Activated naive CD8-positive, alpha-beta T cell treated with anti-CD3 and anti-CD28 coated beads for 36 hours (primary cell): ENCODE results near the gene LRP1. TPM values are rescaled to one million over a fixed set of nuclear protein-coding genes. Genes with fewer than 3 reads are reported as not detected.

Source experiments
- DNase-seq: peaks from one replicate; pipeline ENCODE4 v3.0.0; 2021
- H3K27ac Mint-ChIP-seq: one replicate; pipeline ENCODE4 v1.8.0; 2022; ENCODE audit warnings: mild to moderate bottlenecking, moderate library complexity, mixed read lengths
- H3K27me3 Mint-ChIP-seq: one replicate; pipeline ENCODE4 v1.8.0; 2022; ENCODE audit warnings: mild to moderate bottlenecking, mixed read lengths
- H3K36me3 Mint-ChIP-seq: one replicate; pipeline ENCODE4 v1.8.0; 2021; ENCODE audit warnings: mild to moderate bottlenecking, mixed read lengths
- H3K4me1 Mint-ChIP-seq: one replicate; pipeline ENCODE4 v1.8.0; 2021; ENCODE audit warnings: mixed read lengths
- H3K4me3 Mint-ChIP-seq: one replicate; pipeline ENCODE4 v1.8.0; 2022; ENCODE audit warnings: mild to moderate bottlenecking, moderate library complexity, mixed read lengths
- H3K9me3 Mint-ChIP-seq: one replicate; pipeline ENCODE4 v1.8.0; 2022; ENCODE audit warnings: mixed read lengths
- total RNA-seq, 2 experiments: library from RNA; stranded (reverse); gene quantifications; one replicate each; pipeline ENCODE4 v1.2.3, GENCODE V29; 2021

LRP1 gene
- total RNA-seq, 2 experiments from 2014 or later = 1.3 to 2.0 TPM

DNA sequence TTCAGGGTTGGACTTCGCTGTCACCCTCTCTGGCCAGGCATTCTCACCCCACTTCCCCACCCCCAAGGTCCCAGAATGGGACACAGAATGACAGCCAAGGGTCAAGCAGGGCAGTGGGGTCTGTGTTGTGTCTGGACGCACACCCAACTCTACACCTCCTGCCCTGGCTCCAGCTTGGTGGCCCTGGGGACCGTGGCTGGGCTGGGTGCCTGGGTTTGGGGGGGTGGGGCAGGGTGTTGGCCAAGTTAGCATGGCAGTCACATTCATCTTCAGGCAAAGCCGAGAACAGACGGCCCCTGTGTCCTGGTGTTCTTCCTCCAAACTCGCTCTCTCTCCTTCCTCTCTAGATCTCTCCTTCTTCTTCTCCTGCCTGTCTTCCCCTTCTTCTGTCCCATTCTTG lies 5.6 kb downstream of the LRP1 start:
- Mint-ChIP-seq H3K27me3 (peaks cover 4% of the 10 kb centered on the region), H3K36me3 (no peaks in the 10 kb centered on the region), H3K9me3 (no peaks in the 10 kb centered on the region), H3K4me1 (peaks cover 14% of the 10 kb centered on the region), H3K27ac (no peak overlapping the region), H3K4me3 (no peak overlapping the region)
- no peak for DNase-seq

DNA sequence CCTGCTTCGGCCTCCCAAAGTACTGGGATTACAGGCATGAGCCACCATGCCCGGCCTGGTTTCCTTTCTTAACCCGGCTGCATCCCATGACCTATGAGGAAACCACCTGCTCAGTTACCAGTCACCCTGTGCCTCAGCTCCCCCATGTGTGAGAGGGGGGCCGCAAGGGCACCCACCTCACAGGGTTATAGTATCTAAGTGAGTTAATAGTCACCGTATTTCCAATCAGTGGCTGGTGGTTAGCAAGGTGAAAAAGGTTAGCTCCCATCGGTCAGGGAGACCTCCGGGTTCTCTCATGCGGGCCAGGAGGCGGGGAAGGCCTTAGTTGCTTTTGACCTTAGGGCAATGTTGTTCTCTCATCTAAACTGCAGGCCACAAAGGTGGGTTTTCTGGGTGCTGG lies 6.7 kb downstream of the LRP1 start:
- Mint-ChIP-seq H3K27me3 (no peaks in the 10 kb centered on the region), H3K4me1 (peaks cover 9% of the 10 kb centered on the region), H3K27ac (no peak overlapping the region), H3K36me3 (no peaks in the 10 kb centered on the region), H3K4me3 (no peak overlapping the region), H3K9me3 (no peaks in the 10 kb centered on the region)
- no peak for DNase-seq

DNA sequence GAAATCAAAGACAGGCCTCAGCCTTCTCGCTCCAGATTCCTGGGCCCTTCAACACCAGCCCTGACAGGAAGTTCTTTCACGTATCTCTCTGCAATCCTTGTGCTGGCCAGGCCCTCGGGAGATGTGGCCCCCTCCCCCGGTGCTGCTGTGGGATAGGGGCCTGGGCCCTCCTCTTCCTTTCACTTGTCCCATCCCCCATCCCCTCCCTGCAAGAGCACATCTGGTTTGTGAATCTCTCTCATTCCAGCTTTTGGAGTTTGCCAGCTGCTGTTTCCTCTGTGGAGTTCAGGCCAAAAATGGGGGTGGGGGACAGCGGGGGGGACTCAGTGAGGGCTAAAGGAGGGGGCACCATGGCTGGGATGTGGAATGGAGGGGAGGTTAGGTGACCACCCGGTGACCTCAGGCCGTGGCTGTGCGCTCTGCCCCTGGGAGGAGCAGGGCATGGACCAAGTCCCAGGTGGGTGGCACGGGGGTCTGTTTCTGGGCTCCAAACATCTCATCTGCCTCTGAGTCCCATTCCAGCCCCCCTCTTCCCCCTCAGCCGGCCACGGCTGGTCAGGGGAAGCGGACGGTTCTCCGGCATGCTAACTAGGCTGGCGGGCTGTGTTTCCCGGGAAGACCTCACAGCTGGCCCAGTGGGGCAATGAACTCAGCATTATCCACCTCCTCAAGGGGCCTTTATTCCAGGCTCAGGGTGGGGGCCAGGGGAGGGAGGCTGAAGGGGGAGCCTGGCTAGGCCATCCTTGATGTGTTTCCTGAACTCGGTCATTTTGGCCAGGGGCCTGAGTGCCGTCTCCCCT lies 7.4 kb downstream of the LRP1 start:
- Mint-ChIP-seq H3K9me3 (no peaks in the 10 kb centered on the region), H3K4me1 (peaks cover 4% of the 10 kb centered on the region), H3K27me3 (no peaks in the 10 kb centered on the region), H3K36me3 (no peaks in the 10 kb centered on the region), H3K27ac (no peak overlapping the region), H3K4me3 (no peak overlapping the region)
- no peak for DNase-seq

DNA sequence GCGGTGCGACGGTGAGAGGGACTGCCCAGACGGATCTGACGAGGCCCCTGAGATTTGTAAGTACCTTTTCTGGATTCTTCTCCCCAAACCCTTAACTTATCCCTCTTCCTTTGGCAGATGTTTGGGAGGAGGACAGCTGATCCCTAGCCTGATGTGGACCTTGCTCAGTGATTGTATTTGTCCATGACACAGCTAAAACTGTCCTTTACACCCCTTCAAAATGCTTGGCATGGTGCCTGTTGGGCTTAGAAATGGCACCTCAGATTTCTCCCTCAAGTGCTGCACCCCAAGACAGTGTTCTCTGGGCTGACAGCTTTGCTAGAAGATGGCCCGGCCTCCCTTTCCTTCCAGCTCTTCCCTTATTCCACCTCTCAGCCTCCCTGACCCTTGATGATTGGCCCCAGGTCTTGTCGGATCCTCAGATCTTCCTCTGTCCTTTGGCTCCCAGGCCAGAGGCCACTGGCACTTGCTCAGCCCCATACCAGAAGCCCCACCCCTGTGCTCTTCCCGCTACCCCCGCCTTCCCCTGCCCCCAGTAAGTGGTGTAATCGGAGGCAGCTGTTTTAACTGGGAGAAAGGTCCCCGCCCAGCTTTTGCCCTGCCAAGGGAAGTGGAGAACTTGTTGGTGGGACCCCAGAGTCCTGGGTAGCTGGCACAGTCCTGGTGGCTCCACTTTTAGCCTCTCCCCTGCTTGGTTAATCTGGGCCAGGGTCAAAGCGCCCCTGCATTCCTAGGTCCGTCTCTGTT lies 10.4 kb downstream of the LRP1 start:
- DNase-seq = no peak
- Mint-ChIP-seq H3K27ac (no peak overlapping the region), H3K27me3 (no peaks in the 10 kb centered on the region), H3K9me3 (no peaks in the 10 kb centered on the region), H3K4me1 (peaks cover 6% of the 10 kb centered on the region), H3K36me3 (no peaks in the 10 kb centered on the region), H3K4me3 (no peak overlapping the region)

DNA sequence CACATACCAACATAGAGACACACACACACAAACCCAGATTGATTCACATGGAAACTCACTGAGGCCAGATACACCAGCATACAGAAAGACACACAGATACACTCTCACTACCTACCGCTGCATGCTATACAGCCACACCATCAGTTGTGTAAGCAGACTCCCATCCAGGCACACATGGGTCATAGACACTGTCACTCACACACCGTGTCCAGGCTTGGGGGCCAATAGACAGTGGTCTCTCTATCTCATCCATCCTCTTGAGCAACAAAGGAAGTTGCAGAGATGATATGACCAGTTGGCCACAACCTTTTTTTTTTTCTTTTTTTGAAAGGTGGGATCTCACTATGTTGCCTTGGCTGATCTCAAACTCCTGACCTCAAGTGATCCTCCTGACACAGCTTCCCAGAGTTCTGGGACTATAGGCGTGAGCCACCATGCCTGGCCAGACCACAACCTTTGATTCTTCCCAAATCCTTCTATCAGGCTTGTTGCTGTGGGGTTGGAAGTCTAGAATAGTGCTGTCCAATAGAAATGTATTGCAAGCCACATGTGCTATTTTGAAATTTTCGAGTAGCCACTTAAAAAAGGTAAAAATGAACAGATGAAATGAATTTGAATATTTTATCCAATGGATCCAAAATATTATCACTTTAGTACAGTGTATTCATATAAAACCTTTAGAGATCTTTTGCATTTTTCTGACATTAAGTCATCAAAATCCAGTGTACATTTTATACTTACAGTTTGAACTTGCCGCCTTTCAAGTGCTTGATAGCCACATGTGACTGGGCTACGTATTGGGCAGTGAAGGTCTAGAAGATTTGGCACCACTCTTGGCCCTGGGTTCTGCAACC lies 11.7 kb downstream of the LRP1 start:
- no peak for DNase-seq
- Mint-ChIP-seq H3K36me3 (no peaks in the 10 kb centered on the region), H3K27ac (no peak overlapping the region), H3K9me3 (no peaks in the 10 kb centered on the region), H3K4me1 (peaks cover 8% of the 10 kb centered on the region), H3K27me3 (no peaks in the 10 kb centered on the region), H3K4me3 (no peak overlapping the region)

DNA sequence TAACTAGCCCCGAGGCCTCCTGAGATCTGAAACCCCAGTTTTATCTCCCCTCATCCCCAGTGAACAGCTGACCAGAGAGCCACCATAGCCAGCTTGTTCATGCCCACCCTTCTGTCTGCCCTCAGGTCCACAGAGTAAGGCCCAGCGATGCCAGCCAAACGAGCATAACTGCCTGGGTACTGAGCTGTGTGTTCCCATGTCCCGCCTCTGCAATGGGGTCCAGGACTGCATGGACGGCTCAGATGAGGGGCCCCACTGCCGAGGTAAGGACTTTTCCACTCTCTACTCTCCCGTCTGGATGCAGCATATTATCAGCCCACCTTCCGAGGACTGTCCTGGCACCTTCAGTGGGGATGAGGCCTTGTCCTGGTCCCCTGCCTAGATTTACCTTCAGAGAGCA lies 13.0 kb downstream of the LRP1 start:
- no peak overlapping the region for H3K27ac Mint-ChIP-seq
- peaks cover 8% of the 10 kb centered on the region for H3K4me1 Mint-ChIP-seq
- H3K9me3 Mint-ChIP-seq = no peaks in the 10 kb centered on the region
- no peak overlapping the region for H3K4me3 Mint-ChIP-seq
- no peaks in the 10 kb centered on the region for H3K27me3 Mint-ChIP-seq
- DNase-seq = no peak
- H3K36me3 Mint-ChIP-seq = no peaks in the 10 kb centered on the region

DNA sequence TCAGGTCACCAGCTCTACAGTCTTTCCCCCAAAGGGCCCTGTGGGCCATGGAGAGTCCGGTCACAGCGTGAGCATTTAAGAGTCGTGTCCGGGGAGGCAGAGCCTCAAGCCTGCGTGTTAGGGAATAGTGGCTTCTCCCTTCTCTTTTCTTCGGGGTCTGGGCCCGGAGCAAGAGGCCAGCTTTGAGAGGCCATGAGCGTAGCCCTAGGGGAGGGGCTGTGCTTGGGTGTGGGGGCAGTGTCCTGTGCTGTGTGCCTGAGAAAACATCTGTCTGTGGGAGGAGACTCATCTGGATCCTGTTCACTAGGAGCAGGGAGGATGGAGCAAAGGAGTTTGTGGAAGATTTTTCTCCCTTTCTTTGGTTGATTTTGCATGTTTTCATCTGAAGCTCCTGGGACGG lies 13.8 kb downstream of the LRP1 start:
- DNase-seq = no peak
- H3K9me3 Mint-ChIP-seq = no peaks in the 10 kb centered on the region
- no peaks in the 10 kb centered on the region for H3K36me3 Mint-ChIP-seq
- no peak overlapping the region for H3K27ac Mint-ChIP-seq
- H3K27me3 Mint-ChIP-seq = no peaks in the 10 kb centered on the region
- H3K4me3 Mint-ChIP-seq = no peak overlapping the region
- peaks cover 8% of the 10 kb centered on the region for H3K4me1 Mint-ChIP-seq

DNA sequence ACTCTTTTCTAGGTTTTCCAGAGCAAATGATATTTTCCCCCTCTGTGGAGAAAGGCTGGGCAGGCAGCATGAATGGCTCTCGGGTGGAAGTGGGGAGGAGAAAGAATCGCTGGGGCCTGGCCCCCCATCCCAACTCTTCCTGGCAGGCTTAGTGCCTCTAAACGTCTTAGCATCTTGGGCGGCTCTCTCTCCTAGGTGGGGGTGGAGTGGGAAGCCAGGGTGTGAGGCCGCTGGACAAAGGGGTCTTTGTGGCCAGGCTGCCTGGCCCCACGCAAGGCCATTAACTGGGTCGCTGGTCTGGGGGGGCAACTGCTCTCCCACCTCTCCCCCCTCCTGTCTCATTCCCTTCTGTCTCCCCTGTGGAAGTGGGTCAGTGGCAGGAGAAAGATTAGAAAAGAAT lies 14.4 kb downstream of the LRP1 start:
- Mint-ChIP-seq H3K4me3 (no peak overlapping the region), H3K36me3 (no peaks in the 10 kb centered on the region), H3K4me1 (peaks cover 8% of the 10 kb centered on the region), H3K27ac (no peak overlapping the region), H3K27me3 (no peaks in the 10 kb centered on the region), H3K9me3 (no peaks in the 10 kb centered on the region)
- DNase-seq = no peak

DNA sequence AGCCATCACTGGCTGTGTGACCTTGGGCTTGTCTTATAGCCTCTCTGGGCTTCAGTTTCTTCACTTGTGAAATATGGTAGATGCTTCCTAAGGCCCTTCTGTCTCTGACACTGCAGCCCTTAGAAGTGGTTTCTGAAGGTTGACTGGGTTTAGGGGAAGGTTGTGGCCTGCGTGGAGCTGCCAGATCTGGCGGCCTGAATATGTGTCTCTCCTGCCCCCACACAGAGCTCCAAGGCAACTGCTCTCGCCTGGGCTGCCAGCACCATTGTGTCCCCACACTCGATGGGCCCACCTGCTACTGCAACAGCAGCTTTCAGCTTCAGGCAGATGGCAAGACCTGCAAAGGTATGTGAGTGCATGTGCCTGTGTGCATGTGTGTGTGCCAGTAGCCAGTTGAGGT lies 15.2 kb downstream of the LRP1 start:
- Mint-ChIP-seq H3K4me1 (peaks cover 8% of the 10 kb centered on the region), H3K36me3 (no peaks in the 10 kb centered on the region), H3K9me3 (no peaks in the 10 kb centered on the region), H3K27me3 (no peaks in the 10 kb centered on the region), H3K4me3 (no peak overlapping the region), H3K27ac (no peak overlapping the region)
- no peak for DNase-seq

DNA sequence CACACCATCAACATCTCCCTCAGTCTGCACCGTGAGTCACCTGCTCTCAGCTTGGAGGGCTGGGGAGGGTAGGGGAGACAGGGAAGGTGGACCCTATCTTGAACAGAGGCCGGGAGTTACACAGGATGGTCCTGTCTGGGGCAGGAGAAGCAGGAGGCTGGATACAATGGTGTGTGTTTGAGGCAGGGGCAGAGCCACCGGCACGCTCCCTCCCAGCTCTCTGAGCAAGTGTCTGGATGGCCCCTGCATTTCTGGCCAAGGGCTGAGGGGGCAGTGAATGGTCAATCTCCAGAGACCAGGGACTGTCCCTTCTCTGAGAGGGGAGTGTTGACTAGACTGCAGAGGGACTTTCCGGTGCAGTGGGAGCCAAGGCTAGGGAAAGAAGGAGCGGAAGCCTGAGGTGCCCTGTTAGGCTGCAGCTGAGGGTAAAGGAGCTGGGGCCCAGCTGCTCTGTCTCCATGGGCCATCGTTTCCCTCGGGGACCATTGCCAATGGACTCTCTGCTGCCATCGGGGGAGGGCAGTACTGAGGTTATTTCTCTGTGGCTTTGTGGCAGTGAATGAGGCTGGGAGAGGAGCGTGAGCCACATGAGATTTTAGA lies 17.3 kb downstream of the LRP1 start:
- H3K4me1 Mint-ChIP-seq = peaks cover 8% of the 10 kb centered on the region
- no peaks in the 10 kb centered on the region for H3K9me3 Mint-ChIP-seq
- no peak overlapping the region for H3K4me3 Mint-ChIP-seq
- no peak for DNase-seq
- H3K36me3 Mint-ChIP-seq = no peaks in the 10 kb centered on the region
- no peaks in the 10 kb centered on the region for H3K27me3 Mint-ChIP-seq
- H3K27ac Mint-ChIP-seq = no peak overlapping the region

DNA sequence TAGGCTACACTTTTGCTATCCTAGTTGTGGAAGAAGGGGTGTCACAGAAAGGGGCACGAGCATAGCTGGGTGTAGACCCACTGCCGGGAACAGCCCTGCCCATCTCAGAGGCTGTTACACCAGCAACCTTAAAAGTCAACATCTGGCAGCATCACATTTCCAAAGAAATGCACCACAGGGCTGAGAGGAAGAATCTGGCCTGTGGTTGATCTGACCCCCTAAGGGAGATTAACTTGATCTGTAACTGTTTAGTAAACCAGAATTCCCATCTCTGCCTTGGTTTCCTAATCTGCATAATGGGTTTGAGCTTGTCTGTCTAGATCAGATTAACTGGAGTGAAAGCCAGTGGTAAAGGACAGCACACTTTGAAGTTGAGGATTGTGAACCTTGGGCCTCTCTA lies 17.8 kb downstream of the LRP1 start:
- no peak for DNase-seq
- H3K4me3 Mint-ChIP-seq = no peak overlapping the region
- no peak overlapping the region for H3K27ac Mint-ChIP-seq
- H3K36me3 Mint-ChIP-seq = no peaks in the 10 kb centered on the region
- H3K9me3 Mint-ChIP-seq = no peaks in the 10 kb centered on the region
- no peaks in the 10 kb centered on the region for H3K27me3 Mint-ChIP-seq
- H3K4me1 Mint-ChIP-seq = peaks cover 8% of the 10 kb centered on the region

DNA sequence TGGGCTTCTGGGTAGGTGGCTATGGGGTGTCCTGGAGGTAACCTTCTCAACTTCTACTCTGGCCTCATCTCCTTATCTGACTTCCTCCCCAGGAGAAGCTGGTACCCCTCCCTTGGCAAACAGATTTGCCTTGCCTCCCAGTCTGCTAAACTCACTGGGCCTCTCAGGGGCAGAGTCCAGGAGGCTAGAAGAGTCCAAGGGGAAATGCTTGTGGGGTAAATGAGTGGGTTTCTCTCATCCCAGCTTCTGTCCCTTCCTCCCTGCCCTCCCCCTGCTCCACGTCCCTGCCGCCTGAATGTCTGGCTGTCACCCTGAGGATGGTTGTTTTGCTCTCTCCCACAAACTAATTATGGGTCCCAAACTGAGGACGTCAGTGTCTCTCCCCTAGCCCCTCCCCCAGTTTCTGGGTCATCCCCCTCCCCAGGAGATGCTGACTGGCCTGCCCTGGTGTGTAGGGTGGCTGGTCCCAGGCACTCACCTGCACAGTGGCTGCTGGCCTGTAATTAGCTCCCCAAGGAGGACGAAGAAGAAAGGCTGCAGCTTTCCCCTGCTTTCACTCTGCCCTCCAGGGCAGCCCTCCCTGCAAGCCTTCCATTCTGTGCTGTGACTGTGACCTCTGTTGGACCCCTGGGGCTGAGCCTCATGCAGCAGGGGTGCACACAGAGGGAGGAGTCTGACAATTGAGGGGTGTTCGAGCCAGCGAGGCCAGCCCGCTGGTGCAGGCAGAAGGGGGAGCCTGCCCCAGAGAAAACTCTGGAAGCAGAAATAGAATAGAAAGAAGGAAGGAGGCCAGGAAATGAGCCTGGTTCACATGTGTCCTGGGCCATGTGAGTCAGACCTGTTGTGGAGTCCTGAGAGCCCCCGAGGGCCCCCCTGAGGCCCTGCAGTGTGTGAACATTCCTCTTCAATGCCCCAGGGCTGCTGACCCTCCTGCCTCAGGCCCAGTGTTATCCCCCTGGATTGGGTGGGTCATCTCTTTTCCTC lies 19.0 kb downstream of the LRP1 start, which contains the start of gene LRP1-AS:
Gene LRP1-AS (minus strand): TSS at position 659 of the 984 bp plus-strand sequence.
- Mint-ChIP-seq H3K27me3 (no peaks in the 10 kb centered on the region), H3K4me1 (peaks cover 8% of the 10 kb centered on the region), H3K9me3 (no peaks in the 10 kb centered on the region), H3K36me3 (no peaks in the 10 kb centered on the region), H3K4me3 (no peak within 1 kb of the TSS), H3K27ac (no peak within 1 kb of the TSS)
- no peak for DNase-seq

DNA sequence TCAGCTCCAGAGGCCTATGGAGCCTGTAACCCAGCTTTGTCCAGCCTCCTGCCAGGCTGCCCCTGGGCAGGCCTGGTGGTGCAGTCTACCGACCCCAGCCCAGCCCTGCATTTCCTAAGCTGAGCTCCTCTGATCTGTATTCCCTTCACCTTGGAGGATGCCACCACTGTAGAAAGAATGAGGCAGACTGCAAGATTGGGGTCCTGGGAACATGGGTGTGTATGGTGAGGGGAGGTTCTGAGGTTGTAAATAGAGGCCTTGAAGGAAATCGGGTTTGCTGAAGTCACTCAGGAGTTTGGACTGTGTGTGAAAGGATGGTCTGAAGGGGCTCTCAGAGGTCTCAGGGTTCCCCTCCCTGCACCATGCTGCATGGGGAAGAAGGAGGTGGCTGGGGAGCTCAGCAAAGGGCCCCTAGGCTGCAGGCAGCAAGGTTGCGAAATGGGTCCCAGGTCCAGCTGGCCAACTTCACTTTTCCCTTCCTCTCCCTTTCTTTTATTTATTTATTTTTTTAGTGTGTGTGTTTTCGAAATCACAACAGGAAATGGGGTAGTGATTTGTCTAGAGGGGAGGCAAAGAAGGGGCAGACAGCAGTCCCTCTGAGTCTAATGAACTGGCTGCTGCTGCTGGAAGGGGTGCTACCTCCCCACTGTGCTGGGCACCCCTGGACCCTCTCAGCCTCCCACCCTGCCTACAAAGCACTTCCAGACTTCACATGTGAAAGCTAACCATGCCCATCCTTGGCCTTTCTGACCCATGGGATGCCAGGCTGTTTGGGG lies 20.4 kb downstream of the LRP1 start:
- Mint-ChIP-seq H3K4me1 (peaks cover 2% of the 10 kb centered on the region), H3K27me3 (no peaks in the 10 kb centered on the region), H3K4me3 (no peak overlapping the region), H3K36me3 (no peaks in the 10 kb centered on the region), H3K9me3 (no peaks in the 10 kb centered on the region), H3K27ac (no peak overlapping the region)
- no peak for DNase-seq
